GM12874 (cell line): ENCODE results near the gene ATP2C2.

Experiments
- TF ChIP-seq, protein P1 (sequence below): IDR thresholded peaks from 2 replicates; pipeline ENCODE4 v1.5.1; 2011; ENCODE audit warnings: low read depth, mild to moderate bottlenecking, control low read depth, low read length, moderate library complexity; ENCODE audit not compliant: insufficient read depth

ATP2C2 gene

DNA sequence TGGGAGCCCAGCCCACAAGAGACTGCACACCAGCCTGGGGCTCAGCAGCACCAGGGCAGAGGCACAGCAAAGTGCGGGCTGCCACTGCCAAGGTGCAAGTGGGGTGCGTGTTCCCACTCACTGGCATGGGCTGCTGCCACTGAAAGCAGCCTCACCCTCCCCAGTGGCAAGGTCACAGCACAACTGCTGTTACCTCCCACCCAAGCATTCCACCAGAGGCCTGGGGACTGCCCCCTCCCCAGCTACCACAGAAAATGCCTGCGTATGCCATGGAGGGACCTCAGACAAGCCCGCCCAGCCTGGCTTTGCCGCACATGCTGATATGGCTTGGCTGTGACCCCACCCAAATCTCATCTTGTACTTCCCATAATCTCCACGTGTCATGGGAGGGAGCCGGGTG lies 103.0 kb downstream of the ATP2C2 start:
- TF ChIP-seq, protein P1, sequence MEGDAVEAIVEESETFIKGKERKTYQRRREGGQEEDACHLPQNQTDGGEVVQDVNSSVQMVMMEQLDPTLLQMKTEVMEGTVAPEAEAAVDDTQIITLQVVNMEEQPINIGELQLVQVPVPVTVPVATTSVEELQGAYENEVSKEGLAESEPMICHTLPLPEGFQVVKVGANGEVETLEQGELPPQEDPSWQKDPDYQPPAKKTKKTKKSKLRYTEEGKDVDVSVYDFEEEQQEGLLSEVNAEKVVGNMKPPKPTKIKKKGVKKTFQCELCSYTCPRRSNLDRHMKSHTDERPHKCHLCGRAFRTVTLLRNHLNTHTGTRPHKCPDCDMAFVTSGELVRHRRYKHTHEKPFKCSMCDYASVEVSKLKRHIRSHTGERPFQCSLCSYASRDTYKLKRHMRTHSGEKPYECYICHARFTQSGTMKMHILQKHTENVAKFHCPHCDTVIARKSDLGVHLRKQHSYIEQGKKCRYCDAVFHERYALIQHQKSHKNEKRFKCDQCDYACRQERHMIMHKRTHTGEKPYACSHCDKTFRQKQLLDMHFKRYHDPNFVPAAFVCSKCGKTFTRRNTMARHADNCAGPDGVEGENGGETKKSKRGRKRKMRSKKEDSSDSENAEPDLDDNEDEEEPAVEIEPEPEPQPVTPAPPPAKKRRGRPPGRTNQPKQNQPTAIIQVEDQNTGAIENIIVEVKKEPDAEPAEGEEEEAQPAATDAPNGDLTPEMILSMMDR, result no peak

DNA sequence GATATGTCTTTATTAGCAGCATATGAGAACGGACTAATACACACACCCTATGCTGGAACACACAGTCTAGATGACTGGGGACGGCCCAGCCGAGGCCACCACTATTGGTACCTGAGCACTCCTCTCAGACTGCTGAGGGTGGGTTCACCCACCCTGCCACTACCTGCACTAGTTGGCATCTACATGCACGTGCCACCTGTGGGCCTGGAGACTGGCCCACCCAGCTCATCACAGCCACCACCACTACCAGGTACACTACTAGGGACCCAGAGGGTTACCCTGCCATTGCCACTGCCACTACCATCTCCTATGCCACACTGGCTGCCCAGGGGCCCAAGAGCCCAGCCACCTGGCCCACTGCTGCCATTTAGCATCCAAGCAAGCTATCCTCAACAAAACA lies 103.6 kb downstream of the ATP2C2 start:
- TF ChIP-seq, protein P1, result no peak

DNA sequence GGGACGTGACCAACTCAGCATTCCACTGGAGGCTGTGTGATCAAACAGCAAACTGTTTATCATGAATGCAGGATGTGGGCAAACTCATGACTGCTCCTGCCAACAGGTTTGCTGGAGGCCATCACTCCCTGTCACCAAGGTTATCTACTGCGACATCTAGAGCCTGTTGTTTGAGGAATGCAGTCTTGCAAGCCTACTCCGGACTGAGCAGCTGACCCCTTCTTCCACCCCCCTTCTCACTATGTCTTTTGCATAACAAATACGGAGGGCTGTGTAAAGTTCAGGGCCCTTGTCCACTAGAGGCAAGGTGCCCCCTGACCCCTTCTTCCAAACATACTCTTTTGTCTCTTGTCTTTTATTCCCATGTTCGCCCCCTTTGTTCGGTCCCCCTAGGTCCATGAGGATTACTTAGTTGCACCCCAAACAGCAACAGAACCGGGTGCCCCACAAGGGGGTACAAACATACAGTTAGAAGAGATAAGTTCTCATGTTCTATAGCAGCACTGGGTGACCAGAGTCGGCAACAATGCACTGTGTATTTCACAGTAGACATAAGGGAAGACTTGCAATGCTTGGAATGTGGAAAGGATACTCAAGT lies 107.4 kb downstream of the ATP2C2 start:
- TF ChIP-seq, protein P1, result no peak

DNA sequence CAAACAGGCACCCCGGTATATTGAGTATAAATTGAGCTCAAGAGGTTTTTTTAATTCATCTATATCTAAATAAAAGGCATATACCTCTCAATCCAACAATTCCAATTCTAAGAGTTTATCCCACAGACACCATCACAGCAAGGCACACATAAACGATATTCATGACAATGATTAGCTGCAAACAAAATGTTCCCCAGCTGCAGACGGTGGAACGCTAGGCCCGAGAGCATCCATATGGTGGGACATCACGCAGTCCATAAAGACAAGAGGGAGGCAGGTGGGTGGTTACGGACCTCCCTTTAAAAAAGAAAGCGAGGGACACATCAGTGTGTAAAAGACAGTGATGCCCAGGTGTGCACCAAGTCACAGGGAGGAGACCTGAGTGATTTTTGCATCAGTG lies 108.1 kb downstream of the ATP2C2 start:
- TF ChIP-seq, protein P1, result no peak

DNA sequence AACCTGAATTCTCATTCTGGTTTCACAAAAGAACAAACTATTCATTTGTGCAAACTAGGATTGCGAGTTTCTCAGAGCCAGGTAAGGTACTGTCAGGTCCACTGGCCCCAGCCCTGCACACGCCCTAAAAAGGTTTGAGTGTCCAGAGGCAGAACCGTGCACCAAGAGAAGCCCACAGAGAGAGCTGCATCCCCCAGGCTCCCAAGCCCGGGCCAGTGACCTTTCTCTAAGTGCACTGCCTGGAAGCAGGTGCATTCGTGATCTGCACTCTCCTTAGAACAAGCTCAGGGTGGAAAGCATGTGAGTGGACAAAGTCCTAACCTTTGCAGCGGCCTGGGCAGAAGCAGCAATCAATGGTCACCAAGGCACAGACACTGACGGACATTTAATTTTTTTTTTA lies 109.3 kb downstream of the ATP2C2 start:
- TF ChIP-seq, protein P1, result no peak

DNA sequence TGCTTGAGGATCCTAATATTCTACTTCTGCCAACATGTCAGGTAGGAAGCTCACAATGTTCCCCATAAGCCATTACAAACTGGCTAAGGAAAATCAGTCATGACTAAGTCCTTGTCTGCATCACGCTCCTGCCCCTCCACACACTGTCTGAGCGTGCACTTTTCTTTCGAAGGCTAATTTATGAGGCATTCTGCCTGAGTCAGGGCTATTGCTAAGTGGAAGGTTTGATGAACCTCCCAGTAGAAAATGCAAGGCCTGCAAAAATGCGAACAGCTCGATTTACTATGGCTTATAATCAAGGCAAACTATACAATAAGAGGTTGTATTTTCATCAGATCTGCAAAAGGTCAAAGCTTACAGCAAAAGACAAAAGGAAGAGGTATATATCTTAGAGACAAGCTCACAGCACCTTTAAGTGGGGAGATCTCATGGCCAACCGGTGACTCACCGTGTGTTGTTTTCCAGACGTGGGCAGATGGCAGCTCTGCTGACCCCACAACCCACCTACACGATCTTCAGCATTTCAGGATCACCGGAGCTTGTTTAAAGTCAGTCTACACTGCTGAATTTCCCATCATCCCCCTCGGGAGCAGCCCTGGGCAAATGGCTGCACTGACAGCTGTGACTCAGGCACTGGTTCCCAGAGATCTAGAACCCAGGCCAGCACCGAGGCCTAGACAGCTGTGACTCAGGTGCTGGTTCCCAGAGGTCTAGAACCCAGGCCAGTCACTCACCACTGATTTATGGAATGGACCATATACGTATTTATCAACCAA lies 110.0 kb downstream of the ATP2C2 start:
- TF ChIP-seq, protein P1, result no peak

DNA sequence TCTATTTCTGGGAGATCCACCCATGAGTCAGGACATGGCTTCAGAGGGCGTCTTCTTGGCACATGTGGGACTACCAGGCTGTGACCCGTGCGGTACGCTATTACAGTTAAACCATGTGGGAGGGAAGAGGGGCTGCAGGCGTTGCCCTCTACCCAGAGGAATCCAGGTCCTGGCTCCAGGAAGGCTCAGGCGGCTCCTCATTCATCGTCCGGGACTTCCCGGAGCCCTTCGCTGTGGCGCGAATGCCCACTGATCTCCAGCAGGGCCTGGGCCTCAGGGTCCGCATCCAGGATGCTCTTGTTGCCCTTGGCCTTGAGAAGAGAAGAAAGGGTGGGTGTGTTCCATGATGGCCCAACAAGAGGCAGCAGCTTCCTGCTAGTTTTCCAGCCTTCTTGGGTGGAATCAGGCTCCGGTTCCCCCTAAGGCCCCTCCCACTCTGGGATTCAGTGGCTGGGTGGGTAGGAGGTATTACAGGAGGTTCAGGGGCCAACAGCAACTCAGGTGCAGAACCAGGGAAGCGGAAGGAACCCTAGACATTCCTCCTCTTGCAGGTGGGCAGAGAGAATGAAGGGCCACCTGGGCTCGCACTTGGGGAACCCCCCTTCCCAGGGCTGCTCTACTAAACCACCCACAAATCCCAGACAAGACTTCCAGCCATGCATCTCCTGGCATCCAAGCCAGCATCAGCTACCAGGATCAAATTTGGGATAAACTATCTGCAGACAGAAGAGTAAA lies 111.5 kb downstream of the ATP2C2 start:
- TF ChIP-seq, protein P1, result no peak
